GM18507 (cell line): ENCODE measurements around the gene COPS8.

Source experiments
- DNase-seq: peaks from one replicate; pipeline ENCODE4 v3.0.0; 2011; ENCODE audit warnings: low read depth; ENCODE audit not compliant: insufficient read length; ENCODE audit errors: extremely low spot score
- FAIRE-seq: peaks from 2 replicates; lab custom pipeline; 2011; peaks lifted over from hg19 to GRCh38; lab: Jason Lieb, UNC

COPS8 gene

GRCh38 chr2:237128026-237128703, 42.5 kb downstream of the COPS8 start:
- FAIRE-seq = no peak
- no peak for DNase-seq

GRCh38 chr2:237128845-237129592, 43.3 kb downstream of the COPS8 start:
- no peak for DNase-seq
- no peak for FAIRE-seq

- no peak for DNase-seq
- no peak for FAIRE-seq
Measured at GRCh38 chr2:237129625-237130263, 44.1 kb downstream of the COPS8 start.

- FAIRE-seq = no peak
- DNase-seq = no peak
Measured at GRCh38 chr2:237130562-237131421, 45.1 kb downstream of the COPS8 start.

- FAIRE-seq (no peak), DNase-seq (no peak)
Measured at GRCh38 chr2:237131749-237132533, 46.3 kb downstream of the COPS8 start.

GRCh38 chr2:237132799-237133198, 47.1 kb downstream of the COPS8 start:
- no peak for DNase-seq

GRCh38 chr2:237134321-237135230, 48.9 kb downstream of the COPS8 start:
- DNase-seq (no peak), FAIRE-seq (no peak)

More at GRCh38 chr2:237132799-237133198, 47.1 kb downstream of the COPS8 start:
- FAIRE-seq = no peak

GRCh38 chr2:237136824-237137223, 51.1 kb downstream of the COPS8 start:
- no peak for DNase-seq
- no peak for FAIRE-seq

- no peak for FAIRE-seq
- DNase-seq = no peak
Measured at GRCh38 chr2:237137626-237138323, 52.1 kb downstream of the COPS8 start.

- FAIRE-seq (no peak), DNase-seq (no peak)
Measured at GRCh38 chr2:237139123-237139675, 53.5 kb downstream of the COPS8 start.

- no peak for FAIRE-seq
- DNase-seq = no peak
Measured at GRCh38 chr2:237140689-237141285, 55.1 kb downstream of the COPS8 start.

- FAIRE-seq (no peak), DNase-seq (no peak)
Measured at GRCh38 chr2:237141571-237142051, 55.9 kb downstream of the COPS8 start.

GRCh38 chr2:237143118-237143517, 57.4 kb downstream of the COPS8 start:
- FAIRE-seq = no peak

GRCh38 chr2:237143676-237144440, 58.2 kb downstream of the COPS8 start:
- FAIRE-seq (no peak), DNase-seq (no peak)

More at GRCh38 chr2:237143118-237143517, 57.4 kb downstream of the COPS8 start:
- no peak for DNase-seq

GRCh38 chr2:237144516-237144915, 58.8 kb downstream of the COPS8 start:
- DNase-seq (no peak), FAIRE-seq (no peak)

GRCh38 chr2:237147317-237147716, 61.6 kb downstream of the COPS8 start:
- DNase-seq (no peak), FAIRE-seq (no peak)
